Ascending aorta (tissue), 2 donors: Measurements from ENCODE around the gene KRT85. TPM values are rescaled to one million over a fixed set of nuclear protein-coding genes. Genes with fewer than 3 reads are reported as not detected.
A peak's percentile ranks its signal among the peaks of the same experiment; 100 is the strongest.

Experiments used
- DNase-seq, 2 donors: peaks; one replicate each; pipeline ENCODE4 v3.0.0-alpha.2; 2019; ENCODE audit warnings: low spot score in 2 of 2
- H3K27ac ChIP-seq, 2 donors: fragments of 200-600 bp; sonication (generic); one replicate each; pipeline ENCODE4 v1.5.1; 2016 to 2017; ENCODE audit warnings: mild to moderate bottlenecking in 1 of 2
- H3K27me3 ChIP-seq: fragments of 200-600 bp; sonication (generic); one replicate; pipeline ENCODE4 v1.5.1; 2017
- H3K36me3 ChIP-seq, 2 donors: fragments of 200-600 bp; sonication (generic); one replicate each; pipeline ENCODE4 v1.5.1; 2016
- H3K4me1 ChIP-seq, 2 donors: fragments of 200-600 bp; sonication (generic); one replicate each; pipeline ENCODE4 v1.5.1; 2016 to 2017; ENCODE audit warnings: mild to moderate bottlenecking in 1 of 2
- H3K4me3 ChIP-seq, 2 donors: fragments of 200-600 bp; sonication (generic); one replicate each; pipeline ENCODE4 v1.5.1; 2016 to 2017; ENCODE audit warnings: mild to moderate bottlenecking in 1 of 2
- H3K9me3 ChIP-seq, 2 donors: fragments of 200-600 bp; sonication (generic); one replicate each; pipeline ENCODE4 v1.5.1; 2016
- CTCF ChIP-seq, 3 experiments: fragments of 200-600 bp in 2 of 3; fragments of 450-650 bp in 1 of 3; sonication (generic) in 2 of 3; IDR thresholded peaks; one replicate each; pipeline ENCODE4 v1.5.1; 2016 to 2019; ENCODE audit warnings: antibody characterized with exemption in 3 of 3, mild to moderate bottlenecking in 1 of 3, moderate library complexity in 1 of 3
- intact Hi-C: fragments of 100-400 bp; cut with DNase I; formaldehyde crosslinking; loops from one replicate; pipeline ENCODE4 v1.15.1; 2023
- total RNA-seq: library from RNA; depleted of rRNA; stranded (reverse); fragments of >200 nt; gene quantifications from one replicate; pipeline ENCODE4 v1.1.0, GENCODE V29; 2016

Gene KRT85
- total RNA-seq, 1 donor from 2014 or later: not detected

- Histone ChIP-seq H3K27me3 (no peaks in the 10 kb centered on the region), H3K4me3 (no peak overlapping the region), H3K27ac (no peak overlapping the region), H3K4me1 (peaks cover 0 to 3% of the 10 kb centered on the region in 2 donors), H3K9me3 (no peaks in the 10 kb centered on the region), H3K36me3 (no peaks in the 10 kb centered on the region)
- DNase-seq: peak in 1 of 2 donors; percentile 40
- intact Hi-C loops: no loop called here
- TF ChIP-seq CTCF (IDR thresholded peaks at IDR 0.05): no peak
Observed at GRCh38 chr12:52350786-52351185, 16.5 kb downstream of the KRT85 start.

- peak in 1 of 2 donors; percentile 45 for DNase-seq
- H3K27me3 ChIP-seq: no peaks in the 10 kb centered on the region
- H3K4me1 ChIP-seq: peaks cover 0 to 3% of the 10 kb centered on the region in 2 donors
- H3K27ac ChIP-seq: no peak overlapping the region
- no peaks in the 10 kb centered on the region for H3K9me3 ChIP-seq
- no peak overlapping the region for H3K4me3 ChIP-seq
- TF ChIP-seq CTCF (IDR thresholded peaks at IDR 0.05): no peak
- H3K36me3 ChIP-seq: no peaks in the 10 kb centered on the region
- intact Hi-C loops: no loop called here
Observed at GRCh38 chr12:52350021-52350620, 17.2 kb downstream of the KRT85 start.

GRCh38 chr12:52349196-52349595, 18.1 kb downstream of the KRT85 start:
- Histone ChIP-seq H3K27me3 (no peaks in the 10 kb centered on the region), H3K4me3 (no peak overlapping the region), H3K36me3 (no peaks in the 10 kb centered on the region), H3K9me3 (no peaks in the 10 kb centered on the region), H3K27ac (no peak overlapping the region), H3K4me1 (peaks cover 0 to 3% of the 10 kb centered on the region in 2 donors)
- intact Hi-C loops: no loop called here
- TF ChIP-seq CTCF (IDR thresholded peaks at IDR 0.05): no peak
- DNase-seq: no peak

- no peak overlapping the region for H3K27ac ChIP-seq
- H3K36me3 ChIP-seq: no peaks in the 10 kb centered on the region
- no peak overlapping the region for H3K4me3 ChIP-seq
- no peak for DNase-seq
- no peak for TF ChIP-seq CTCF (IDR thresholded peaks at IDR 0.05)
- no peaks in the 10 kb centered on the region for H3K9me3 ChIP-seq
- intact Hi-C loops: no loop called here
- H3K27me3 ChIP-seq: no peaks in the 10 kb centered on the region
- H3K4me1 ChIP-seq: peaks cover 0 to 3% of the 10 kb centered on the region in 2 donors
Observed at GRCh38 chr12:52347551-52348510, 19.4 kb downstream of the KRT85 start.

GRCh38 chr12:52347016-52347415, 20.3 kb downstream of the KRT85 start:
- Histone ChIP-seq H3K27ac (no peak overlapping the region), H3K4me3 (no peak overlapping the region), H3K9me3 (no peaks in the 10 kb centered on the region), H3K27me3 (no peaks in the 10 kb centered on the region), H3K36me3 (no peaks in the 10 kb centered on the region), H3K4me1 (peaks cover 0 to 3% of the 10 kb centered on the region in 2 donors)
- intact Hi-C loops: no loop called here
- no peak for TF ChIP-seq CTCF (IDR thresholded peaks at IDR 0.05)
- DNase-seq: no peak
